IMR-90 (cell line): ENCODE measurements around the gene BTLA. TPM values are rescaled to one million over a fixed set of nuclear protein-coding genes. Genes with fewer than 3 reads are reported as not detected.
A peak's percentile ranks its signal among the peaks of the same experiment; 100 is the strongest.

ENCODE experiments used
- ATAC-seq: fragments of 200-7000 bp; cut with Tn5 transposase; 2 replicates; pipeline ENCODE4 v1.9.1; 2020; ENCODE audit warnings: low read depth, mild to moderate bottlenecking, moderate library complexity
- BruUV-seq: library from RNA; stranded (reverse); fragments of 400-500 nt; replicated peaks from 2 replicates; lab custom pipeline; 2021; lab: Mats Ljungman, UMichigan
- CTCF ChIA-PET: fragments of 300-600 bp; formaldehyde crosslinking; extraction: SDS; loops from one replicate; lab custom pipeline; 2021; ENCODE audit warnings: antibody characterized with exemption; lab: Yijun Ruan, JAX
- POLR2A ChIA-PET: fragments of 300-600 bp; sonication (Branson Sonifier 250); formaldehyde crosslinking; loops from one replicate; lab custom pipeline; 2022; ENCODE audit warnings: antibody characterized with exemption; ENCODE audit not compliant: unreplicated experiment; lab: Charles Lee
- DNase-seq: peaks from one replicate; pipeline ENCODE4 v3.0.0; 2013
- H2AFZ ChIP-seq: replicated peaks from 2 replicates; pipeline ENCODE3; 2013; ENCODE audit warnings: low read length, mild to moderate bottlenecking; ENCODE audit not compliant: poor library complexity
- H2AK5ac ChIP-seq: 2 replicates; pipeline ENCODE4 v1.6.1; 2013; ENCODE audit warnings: low read depth, low read length, inconsistent platforms
- H2AK9ac ChIP-seq: replicated peaks from 2 replicates; pipeline ENCODE3; 2013; ENCODE audit warnings: mild to moderate bottlenecking, low read depth, low read length, moderate library complexity; ENCODE audit not compliant: poor library complexity
- H2BK120ac ChIP-seq: 2 replicates; pipeline ENCODE4 v1.6.1; 2013; ENCODE audit warnings: low read depth, low read length, inconsistent platforms
- H2BK15ac ChIP-seq: 3 replicates; pipeline ENCODE4 v1.6.1; 2013; ENCODE audit warnings: low read depth, low read length, inconsistent platforms
- H2BK20ac ChIP-seq: 2 replicates; pipeline ENCODE4 v1.6.1; 2013; ENCODE audit warnings: low read depth, mild to moderate bottlenecking, inconsistent platforms, low read length, moderate library complexity
- H2BK5ac ChIP-seq: 2 replicates; pipeline ENCODE4 v1.6.1; 2013; ENCODE audit warnings: mild to moderate bottlenecking, low read depth, low read length, inconsistent platforms; ENCODE audit not compliant: poor library complexity, severe bottlenecking
- H3K14ac ChIP-seq: replicated peaks from 2 replicates; pipeline ENCODE4 v1.6.1; 2013; ENCODE audit warnings: low read depth, low read length, inconsistent platforms
- H3K18ac ChIP-seq: 2 replicates; pipeline ENCODE4 v1.6.1; 2013; ENCODE audit warnings: low read depth, low read length, control low read depth
- H3K23ac ChIP-seq: 2 replicates; pipeline ENCODE4 v1.6.1; 2013; ENCODE audit warnings: low read depth, low read length, inconsistent platforms
- H3K27ac ChIP-seq: 2 replicates; pipeline ENCODE4 v1.5.1; 2013; ENCODE audit warnings: mild to moderate bottlenecking, control low read depth, low read length; ENCODE audit not compliant: insufficient read depth
- H3K27me3 ChIP-seq: 2 replicates; pipeline ENCODE4 v1.6.1; 2013; ENCODE audit warnings: low read length; ENCODE audit not compliant: control insufficient read depth, insufficient read depth
- H3K36me3 ChIP-seq: 2 replicates; pipeline ENCODE4 v1.6.1; 2013; ENCODE audit warnings: low read length, mixed read lengths; ENCODE audit not compliant: control insufficient read depth, insufficient read depth
- H3K4ac ChIP-seq: 2 replicates; pipeline ENCODE4 v1.6.1; 2013; ENCODE audit warnings: low read depth, low read length, inconsistent platforms
- H3K4me1 ChIP-seq: 2 replicates; pipeline ENCODE4 v1.6.1; 2013; ENCODE audit warnings: low read length, mixed read lengths; ENCODE audit not compliant: control insufficient read depth, insufficient read depth
- H3K4me2 ChIP-seq: 2 replicates; pipeline ENCODE4 v1.6.1; 2013; ENCODE audit warnings: low read depth, mild to moderate bottlenecking, control low read depth, low read length, moderate library complexity
- H3K4me3 ChIP-seq: 2 replicates; pipeline ENCODE4 v1.5.1; 2013; ENCODE audit warnings: low read depth, mild to moderate bottlenecking, control low read depth, low read length, moderate library complexity; ENCODE audit not compliant: insufficient read depth
- H3K56ac ChIP-seq: 2 replicates; pipeline ENCODE4 v1.6.1; 2013; ENCODE audit warnings: low read length, inconsistent platforms; ENCODE audit not compliant: insufficient read depth; ENCODE audit errors: extremely low read depth
- H3K79me1 ChIP-seq, 2 experiments: 2 replicates each; pipeline ENCODE4 v1.6.1; 2013; ENCODE audit warnings: low read length in 2 of 2, inconsistent platforms in 1 of 2, low read depth in 1 of 2
- H3K9ac ChIP-seq: 2 replicates; pipeline ENCODE4 v1.6.1; 2013; ENCODE audit warnings: low read depth, low read length, control low read depth
- H3K9me1 ChIP-seq: 2 replicates; pipeline ENCODE4 v1.6.1; 2013; ENCODE audit warnings: low read length, inconsistent platforms; ENCODE audit not compliant: insufficient read depth
- H3K9me3 ChIP-seq: 2 replicates; pipeline ENCODE4 v1.6.1; 2013; ENCODE audit warnings: low read length; ENCODE audit not compliant: control insufficient read depth, insufficient read depth
- H4K20me1 ChIP-seq: 2 replicates; pipeline ENCODE4 v1.6.1; 2013; ENCODE audit warnings: low read length, inconsistent platforms; ENCODE audit not compliant: insufficient read depth
- H4K5ac ChIP-seq: 2 replicates; pipeline ENCODE4 v1.6.1; 2013; ENCODE audit warnings: mild to moderate bottlenecking, low read depth, low read length, control low read depth
- H4K8ac ChIP-seq, 2 experiments: 2 replicates each; pipeline ENCODE4 v1.6.1; 2013; ENCODE audit warnings: low read depth in 2 of 2, low read length in 2 of 2, control low read depth in 1 of 2, inconsistent platforms in 1 of 2
- H4K91ac ChIP-seq: 2 replicates; pipeline ENCODE4 v1.6.1; 2013; ENCODE audit warnings: low read depth, low read length, inconsistent platforms; ENCODE audit not compliant: insufficient read depth
- BHLHE40 ChIP-seq: fragments of 150-350 bp; IDR thresholded peaks from 2 replicates; pipeline ENCODE4 v1.6.1; 2016; ENCODE audit warnings: mild to moderate bottlenecking, low read depth, low read length
- CEBPB ChIP-seq: IDR thresholded peaks from 2 replicates; pipeline ENCODE4 v1.6.1; 2012; ENCODE audit warnings: low read depth, low read length, improper control_type of control experiment
- CHD1 ChIP-seq: IDR thresholded peaks from 2 replicates; pipeline ENCODE4 v1.6.1; 2012; ENCODE audit warnings: low read depth, low read length, improper control_type of control experiment
- ELK1 ChIP-seq: fragments of 150-350 bp; IDR thresholded peaks from 2 replicates; pipeline ENCODE4 v1.6.1; 2016; ENCODE audit warnings: low read depth, mild to moderate bottlenecking, low read length, moderate library complexity, borderline replicate concordance
- FOS ChIP-seq: fragments of 150-350 bp; IDR thresholded peaks from 2 replicates; pipeline ENCODE4 v1.6.1; 2016; ENCODE audit warnings: low read depth, low read length
- MAFK ChIP-seq: IDR thresholded peaks from 2 replicates; pipeline ENCODE4 v1.6.1; 2012; ENCODE audit warnings: low read depth, low read length, improper control_type of control experiment
- MAZ ChIP-seq: IDR thresholded peaks from 2 replicates; pipeline ENCODE4 v1.6.1; 2012; ENCODE audit warnings: low read depth, mild to moderate bottlenecking, low read length, improper control_type of control experiment, moderate library complexity, borderline replicate concordance
- MXI1 ChIP-seq: IDR thresholded peaks from 2 replicates; pipeline ENCODE4 v1.6.1; 2012; ENCODE audit warnings: low read depth, mild to moderate bottlenecking, low read length, moderate library complexity, borderline replicate concordance
- POLR2A ChIP-seq: IDR thresholded peaks from 2 replicates; pipeline ENCODE4 v1.6.1; 2012; ENCODE audit warnings: mild to moderate bottlenecking, low read depth, low read length
- RCOR1 ChIP-seq: IDR thresholded peaks from 2 replicates; pipeline ENCODE4 v1.6.1; 2012; ENCODE audit warnings: mild to moderate bottlenecking, low read length, improper control_type of control experiment; ENCODE audit not compliant: insufficient replicate concordance
- RFX5 ChIP-seq: IDR thresholded peaks from 2 replicates; pipeline ENCODE4 v1.8.0; 2012; ENCODE audit warnings: low read depth, mild to moderate bottlenecking, low read length, moderate library complexity
- USF2 ChIP-seq: fragments of 150-350 bp; IDR thresholded peaks from 2 replicates; pipeline ENCODE4 v1.6.1; 2017; ENCODE audit warnings: mild to moderate bottlenecking, antibody characterized with exemption, low read length, low read depth
- WGBS, 2 experiments: methylation state at CpG; one replicate each; pipeline versions ENCODE4 v1.1.5 to v1.1.7; 2013; ENCODE audit warnings: missing lambda C conversion rate in 2 of 2; ENCODE audit not compliant: insufficient read length in 1 of 2; ENCODE audit errors: extremely low coverage in 2 of 2; 5-methylcytosine and 5-hydroxymethylcytosine counted together
- dilution Hi-C: fragments of 300-500 bp; cut with HindIII; formaldehyde crosslinking; loops from one replicate; pipeline ENCODE4 v1.14.3; 2018; ENCODE audit warnings: low sequenced_read_pairs; ENCODE audit not compliant: unreplicated experiment
- in situ Hi-C: fragments of 300-500 bp; cut with MboI; formaldehyde crosslinking; loops from 3 replicates; pipeline ENCODE4 v1.14.3; 2019; ENCODE audit warnings: low sequenced_read_pairs, inconsistent platforms, mixed read lengths
- intact Hi-C: fragments of 100-400 bp; cut with micrococcal nuclease; formaldehyde crosslinking; loops from 2 replicates; pipeline ENCODE4 v1.10.0; 2022
- polyA plus RNA-seq, 3 experiments: library from polyadenylated mRNA; depleted of rRNA; stranded (reverse); fragments of >200 nt; gene quantifications; 2 replicates each; pipeline ENCODE4 v1.2.3, GENCODE V29; 2012; ENCODE audit warnings: low replicate concordance in 1 of 3
- total RNA-seq: library from RNA; depleted of rRNA; stranded (reverse); fragments of >200 nt; gene quantifications from 2 replicates; pipeline ENCODE4 v1.2.3, GENCODE V29; 2012

The BTLA gene
- total and polyA plus RNA-seq, 2 of the 4 experiments (the other 2 are of a cell fraction) = not detected

GRCh38 chr3:112425858-112426750 is 73.2 kb downstream of the BTLA start (continued):
- TF ChIP-seq ELK1 = no peak

- Histone ChIP-seq H3K4me2 (no peak overlapping the region), H3K27ac (peak overlapping the region; percentile 35; the same call in 1 of the 2 replicates), H2BK5ac (no peak overlapping the region), H3K56ac (no peak overlapping the region), H4K5ac (no peak overlapping the region), H3K9ac (no peak overlapping the region), H2AFZ (no peak overlapping the region), H3K18ac (no peak overlapping the region; the same call in 1 of the 2 replicates), H3K79me1 (no peaks in the 10 kb centered on the region), H2BK20ac (no peak overlapping the region), H3K23ac (no peak overlapping the region), H3K27me3 (peaks cover 1% of the 10 kb centered on the region), H3K4me1 (no peaks in the 10 kb centered on the region), H2BK120ac (no peak overlapping the region), H4K20me1 (no peaks in the 10 kb centered on the region), H3K36me3 (no peaks in the 10 kb centered on the region), H2AK9ac (no peak overlapping the region), H3K9me1 (no peaks in the 10 kb centered on the region), H2AK5ac (no peak overlapping the region), H3K4me3 (no peak overlapping the region), H4K91ac (no peak overlapping the region), H4K8ac (no peak overlapping the region), H3K14ac (no peak overlapping the region), H2BK15ac (no peak overlapping the region), H3K9me3 (no peaks in the 10 kb centered on the region), H3K4ac (no peak overlapping the region)
- dilution Hi-C loops (no loop called here), intact Hi-C loops (no loop called here), in situ Hi-C loops (no loop called here)
- ATAC-seq (no peak), DNase-seq (no peak)
- no CpG with 5 or more reads among the region's 2 CpGs for WGBS, 2 experiments
- BruUV-seq = no TSS peak
- CTCF ChIA-PET = no interaction called here
- POLR2A ChIA-PET = no interaction called here
- no peak for TF ChIP-seq BHLHE40
- TF ChIP-seq MAFK = no peak
- TF ChIP-seq RCOR1 = no peak
- no peak for TF ChIP-seq RFX5
- no peak for TF ChIP-seq USF2
- TF ChIP-seq CHD1 = no peak
- no peak for TF ChIP-seq ELK1
- TF ChIP-seq CEBPB = no peak
- TF ChIP-seq POLR2A = no peak
- no peak for TF ChIP-seq MXI1
- no peak for TF ChIP-seq MAZ
- no peak for TF ChIP-seq FOS
These were observed 73.9 kb downstream of the BTLA start for GRCh38 chr3:112425382-112425781.
